Suprapubic skin (tissue), 4 donors: ENCODE measurements around the gene SLIT1. TPM values are rescaled to one million over a fixed set of nuclear protein-coding genes. Genes with fewer than 3 reads are reported as not detected.

Experiments
- DNase-seq, 2 donors: peaks; one replicate each; pipeline ENCODE4 v3.0.0-alpha.2; 2019; ENCODE audit warnings: low spot score in 2 of 2
- H3K27ac ChIP-seq: fragments of 200-600 bp; sonication (generic); one replicate; pipeline ENCODE4 v1.5.1; 2019
- H3K27me3 ChIP-seq: fragments of 200-600 bp; sonication (generic); one replicate; pipeline ENCODE4 v1.5.1; 2019
- H3K36me3 ChIP-seq: fragments of 200-600 bp; sonication (generic); one replicate; pipeline ENCODE4 v1.5.1; 2019
- H3K4me1 ChIP-seq: fragments of 200-600 bp; sonication (generic); one replicate; pipeline ENCODE4 v1.5.1; 2019
- H3K4me3 ChIP-seq: fragments of 200-600 bp; sonication (generic); one replicate; pipeline ENCODE4 v1.5.1; 2019; ENCODE audit warnings: mild to moderate bottlenecking
- H3K9me3 ChIP-seq: fragments of 200-600 bp; sonication (generic); one replicate; pipeline ENCODE4 v1.5.1; 2019
- CTCF ChIP-seq, 2 donors: fragments of 200-600 bp in 1 of 2; fragments of 450-650 bp in 1 of 2; sonication (generic) in 1 of 2; IDR thresholded peaks; one replicate each; pipeline ENCODE4 v1.5.1; 2016 to 2019; ENCODE audit warnings: antibody characterized with exemption in 2 of 2, mild to moderate bottlenecking in 1 of 2, moderate library complexity in 1 of 2
- EP300 ChIP-seq: sonication (generic); formaldehyde crosslinking; IDR thresholded peaks from one replicate; pipeline ENCODE4 v1.6.1; 2017; ENCODE audit warnings: antibody characterized with exemption
- POLR2A ChIP-seq, 2 donors: fragments of 450-650 bp; IDR thresholded peaks; one replicate each; pipeline ENCODE4 v1.6.1; 2017; ENCODE audit warnings: antibody characterized with exemption in 2 of 2, mild to moderate bottlenecking in 2 of 2, moderate library complexity in 2 of 2
- POLR2AphosphoS5 ChIP-seq, 3 donors: sonication (generic); formaldehyde crosslinking; IDR thresholded peaks; one replicate each; pipeline ENCODE4 v1.6.1; 2017; ENCODE audit warnings: antibody characterized with exemption in 3 of 3
- WGBS: methylation state at CpG from one replicate; pipeline ENCODE4 v1.1.5; 2018; 5-methylcytosine and 5-hydroxymethylcytosine counted together
- total RNA-seq, 4 donors: library from RNA; depleted of rRNA; stranded (reverse); fragments of >200 nt; gene quantifications; one replicate each; pipeline ENCODE4 v1.1.0, GENCODE V29; 2016

The SLIT1 gene
- total RNA-seq, 4 donors from 2014 or later: 0.10 to 0.40 (median 0.11) TPM; not detected in 1

- Histone ChIP-seq H3K4me3 (no peak overlapping the region), H3K27me3 (peaks cover 70% of the 10 kb centered on the region), H3K4me1 (peaks cover 5% of the 10 kb centered on the region), H3K9me3 (no peaks in the 10 kb centered on the region), H3K27ac (no peak overlapping the region), H3K36me3 (no peaks in the 10 kb centered on the region)
- DNase-seq: no peak
- 63% methylated on average over 11 of the region's 15 CpGs for WGBS
- TF ChIP-seq POLR2AphosphoS5 (IDR thresholded peaks at IDR 0.05): no peak
- TF ChIP-seq EP300: no peak
- TF ChIP-seq CTCF (IDR thresholded peaks at IDR 0.05): no peak
- TF ChIP-seq POLR2A (IDR thresholded peaks at IDR 0.05): no peak
Observed at GRCh38 chr10:97074256-97075145, 111.3 kb downstream of the SLIT1 start.

GRCh38 chr10:97072851-97073665, 112.7 kb downstream of the SLIT1 start:
- H3K27me3 ChIP-seq: peaks cover 68% of the 10 kb centered on the region
- H3K27ac ChIP-seq: no peak overlapping the region
- H3K4me3 ChIP-seq: no peak overlapping the region
- H3K4me1 ChIP-seq: peaks cover 5% of the 10 kb centered on the region
- peak in 1 of 2 donors; percentile 77 for DNase-seq
- 33% methylated on average over 21 of the region's 21 CpGs for WGBS
- TF ChIP-seq POLR2A (IDR thresholded peaks at IDR 0.05) (no peak), CTCF (IDR thresholded peaks at IDR 0.05) (peak; percentile 63 to 88), POLR2AphosphoS5 (IDR thresholded peaks at IDR 0.05) (no peak), EP300 (no peak)
- H3K36me3 ChIP-seq: no peaks in the 10 kb centered on the region
- H3K9me3 ChIP-seq: no peaks in the 10 kb centered on the region

- Histone ChIP-seq H3K4me3 (no peak overlapping the region), H3K36me3 (no peaks in the 10 kb centered on the region), H3K4me1 (peaks cover 5% of the 10 kb centered on the region), H3K27ac (no peak overlapping the region), H3K9me3 (no peaks in the 10 kb centered on the region), H3K27me3 (peaks cover 70% of the 10 kb centered on the region)
- TF ChIP-seq POLR2A (IDR thresholded peaks at IDR 0.05) (no peak), CTCF (IDR thresholded peaks at IDR 0.05) (no peak), POLR2AphosphoS5 (IDR thresholded peaks at IDR 0.05) (no peak), EP300 (no peak)
- WGBS: 80% methylated on average over 7 of the region's 7 CpGs
- DNase-seq: no peak
Observed at GRCh38 chr10:97071496-97071895, 114.3 kb downstream of the SLIT1 start.

GRCh38 chr10:97069576-97070362, 116.0 kb downstream of the SLIT1 start:
- peaks cover 78% of the 10 kb centered on the region for H3K27me3 ChIP-seq
- 75% methylated on average over 11 of the region's 11 CpGs for WGBS
- no peaks in the 10 kb centered on the region for H3K36me3 ChIP-seq
- DNase-seq: no peak
- H3K9me3 ChIP-seq: no peaks in the 10 kb centered on the region
- TF ChIP-seq POLR2A (IDR thresholded peaks at IDR 0.05) (no peak), EP300 (no peak), CTCF (IDR thresholded peaks at IDR 0.05) (no peak), POLR2AphosphoS5 (IDR thresholded peaks at IDR 0.05) (no peak)
- no peak overlapping the region for H3K4me3 ChIP-seq
- no peak overlapping the region for H3K27ac ChIP-seq
- H3K4me1 ChIP-seq: peaks cover 5% of the 10 kb centered on the region
